Placental epithelial cell (primary cell): ENCODE results near the gene ADH5. TPM values are rescaled to one million over a fixed set of nuclear protein-coding genes. Genes with fewer than 3 reads are reported as not detected.

Experiments
- total RNA-seq: library from RNA; depleted of rRNA; stranded (reverse); fragments of >200 nt; gene quantifications from 2 replicates; pipeline ENCODE4 v1.2.3, GENCODE V29; 2012

ADH5 gene
- 89.1 and 107 TPM in 2 replicates for total RNA-seq

DNA sequence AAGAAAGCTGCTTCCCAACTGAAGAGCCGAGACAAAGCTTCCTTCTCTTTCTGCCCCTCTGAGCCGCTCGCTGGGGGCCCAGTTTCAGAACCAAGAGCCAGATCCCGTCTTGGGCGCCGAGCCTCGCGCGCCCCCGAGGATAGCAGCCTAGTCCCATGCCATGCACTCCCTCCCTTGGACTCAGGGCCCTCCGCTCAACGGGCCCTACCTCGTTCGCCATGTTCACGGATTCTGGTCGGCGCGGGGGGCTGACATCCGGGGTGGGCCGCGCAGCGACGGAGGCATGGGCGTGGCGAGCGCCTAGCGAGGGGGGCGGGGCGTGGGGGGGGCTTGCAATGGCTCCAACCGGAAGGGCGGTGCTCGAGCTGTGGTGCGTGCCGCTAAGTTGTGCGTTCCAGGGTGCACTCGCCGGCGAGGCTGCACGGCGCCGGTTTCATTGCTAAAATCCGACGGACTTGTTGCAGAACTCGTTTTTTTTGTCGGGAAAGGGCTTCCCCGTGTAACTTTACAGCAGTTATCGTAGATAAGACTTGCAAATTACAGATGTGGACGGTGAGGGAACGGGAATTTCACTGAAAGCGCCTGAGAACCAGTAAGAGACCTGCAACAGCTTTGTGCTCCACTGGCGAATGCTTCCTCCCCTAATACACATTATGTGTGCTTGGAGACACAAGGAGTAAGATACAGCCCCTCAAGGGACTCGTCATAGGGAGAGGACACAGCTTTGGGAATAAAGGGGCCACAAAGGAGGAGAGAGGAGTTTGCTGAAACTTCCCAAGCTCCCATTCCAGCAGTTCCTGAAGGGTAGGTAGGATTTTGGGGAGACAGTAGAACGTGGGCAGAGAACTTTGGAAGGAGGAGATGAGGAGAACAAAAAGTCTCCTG, at the start of gene ADH5:
Gene ADH5 (minus strand): TSS at position 308 of the 885 bp plus-strand sequence. CDS start 88 bp downstream, at position 220.

Other genes with a start within 250 kb of the ADH5 start
- 65.6 and 92.2 TPM in 2 replicates for gene EIF4E, start 159.7 kb downstream of the ADH5 start, total RNA-seq
- 29.1 and 60.0 TPM in 2 replicates for gene METAP1, start 93.1 kb downstream of the ADH5 start, total RNA-seq
- gene ADH4, start 55.5 kb upstream of the ADH5 start, total RNA-seq: not detected in 2 replicates
- gene ADH6, start 130.5 kb upstream of the ADH5 start, total RNA-seq: not detected in 2 replicates
- not detected in 2 replicates for gene ADH1A, start 202.2 kb upstream of the ADH5 start, total RNA-seq
- not detected in 2 replicates for gene ADH1B, start 232.6 kb upstream of the ADH5 start, total RNA-seq